GM12873 (cell line): ENCODE results near the gene IGSF9.

ENCODE experiments used
- TF ChIP-seq, protein P1 (sequence below): IDR thresholded peaks from 2 replicates; pipeline ENCODE4 v1.5.1; 2012; ENCODE audit warnings: low read depth, mild to moderate bottlenecking, moderate library complexity, low read length, control low read depth; ENCODE audit not compliant: insufficient read depth; ENCODE audit errors: missing control alignments

The IGSF9 gene

DNA sequence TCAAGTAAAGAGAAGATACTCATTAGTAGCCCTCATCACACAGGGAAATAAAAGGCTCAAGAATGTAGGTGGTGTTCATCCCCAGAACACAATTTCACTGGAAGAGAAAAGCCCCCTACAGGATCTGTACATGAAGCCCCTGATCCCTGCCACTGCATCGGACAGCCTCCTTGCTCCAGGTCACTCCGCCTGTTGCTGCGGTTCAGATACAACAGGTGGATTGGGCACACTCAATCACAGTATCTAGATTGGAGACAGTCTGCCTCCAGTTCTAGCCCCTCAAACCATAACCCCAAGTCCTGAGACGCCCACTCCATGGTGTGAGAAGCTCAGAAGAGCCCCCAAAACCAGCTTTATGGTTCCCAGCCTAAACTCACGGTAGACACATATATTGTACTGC is 7.5 kb upstream of the IGSF9 start:
- TF ChIP-seq, protein P1, sequence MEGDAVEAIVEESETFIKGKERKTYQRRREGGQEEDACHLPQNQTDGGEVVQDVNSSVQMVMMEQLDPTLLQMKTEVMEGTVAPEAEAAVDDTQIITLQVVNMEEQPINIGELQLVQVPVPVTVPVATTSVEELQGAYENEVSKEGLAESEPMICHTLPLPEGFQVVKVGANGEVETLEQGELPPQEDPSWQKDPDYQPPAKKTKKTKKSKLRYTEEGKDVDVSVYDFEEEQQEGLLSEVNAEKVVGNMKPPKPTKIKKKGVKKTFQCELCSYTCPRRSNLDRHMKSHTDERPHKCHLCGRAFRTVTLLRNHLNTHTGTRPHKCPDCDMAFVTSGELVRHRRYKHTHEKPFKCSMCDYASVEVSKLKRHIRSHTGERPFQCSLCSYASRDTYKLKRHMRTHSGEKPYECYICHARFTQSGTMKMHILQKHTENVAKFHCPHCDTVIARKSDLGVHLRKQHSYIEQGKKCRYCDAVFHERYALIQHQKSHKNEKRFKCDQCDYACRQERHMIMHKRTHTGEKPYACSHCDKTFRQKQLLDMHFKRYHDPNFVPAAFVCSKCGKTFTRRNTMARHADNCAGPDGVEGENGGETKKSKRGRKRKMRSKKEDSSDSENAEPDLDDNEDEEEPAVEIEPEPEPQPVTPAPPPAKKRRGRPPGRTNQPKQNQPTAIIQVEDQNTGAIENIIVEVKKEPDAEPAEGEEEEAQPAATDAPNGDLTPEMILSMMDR = no peak

DNA sequence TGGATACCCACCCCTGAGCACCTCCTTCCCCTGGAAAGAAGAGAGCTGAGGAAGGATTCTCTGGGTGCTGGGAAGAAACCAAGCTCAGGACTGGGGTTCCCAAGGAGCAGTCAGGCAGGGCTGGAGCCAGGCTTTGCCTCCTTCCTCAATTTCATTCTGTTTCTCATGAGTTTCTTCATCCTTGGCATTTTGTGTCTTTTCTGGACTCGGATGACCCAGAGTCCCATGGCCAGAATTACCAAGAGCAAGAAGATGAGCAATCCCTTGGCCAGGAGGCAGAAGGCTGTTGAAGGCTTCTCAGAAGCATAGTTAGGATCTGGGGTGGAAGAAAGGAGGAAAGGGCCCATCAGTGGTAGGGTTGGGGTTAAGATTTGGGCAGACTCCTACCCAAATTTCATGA is 6.1 kb upstream of the IGSF9 start:
- TF ChIP-seq, protein P1 = no peak

DNA sequence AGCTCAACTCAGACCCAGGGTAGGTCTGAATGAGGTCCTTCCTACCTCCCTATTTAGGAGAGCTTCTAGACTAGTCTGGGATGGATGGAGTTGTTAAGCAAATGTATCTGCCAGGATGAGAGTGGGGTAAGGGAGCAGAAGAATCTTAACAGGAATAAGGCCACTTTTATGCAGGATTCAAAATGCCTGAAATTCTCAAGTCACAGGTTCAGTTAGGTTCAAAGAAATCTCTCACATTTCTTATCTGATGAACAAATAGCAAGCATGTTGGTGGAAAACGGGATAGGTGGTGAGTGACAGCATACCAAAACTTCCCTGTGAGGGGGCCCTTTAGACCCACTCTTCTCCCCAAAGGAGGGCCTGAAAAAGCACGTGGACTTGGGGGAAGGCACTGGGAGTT is 5.6 kb upstream of the IGSF9 start:
- TF ChIP-seq, protein P1 = no peak

DNA sequence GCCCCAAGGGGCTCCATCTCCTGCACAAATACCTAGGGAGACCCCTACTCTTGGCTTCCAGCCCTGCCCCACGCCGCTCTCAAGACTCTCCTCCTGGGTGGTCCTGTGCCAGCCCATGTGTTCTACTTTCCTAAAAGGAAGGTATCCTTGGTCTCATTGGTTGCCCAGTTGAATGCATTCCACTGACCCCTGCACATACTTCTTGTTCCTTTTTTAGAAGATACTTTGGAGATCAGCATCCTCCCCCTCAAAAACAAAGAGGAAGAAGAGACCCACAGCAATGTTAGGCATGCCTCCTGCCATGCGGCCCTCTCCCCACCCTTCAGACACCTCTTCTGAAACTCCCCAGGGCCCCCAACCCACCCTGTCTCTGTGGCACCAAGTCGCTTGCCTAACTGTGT is 4.6 kb upstream of the IGSF9 start:
- TF ChIP-seq, protein P1 = no peak

DNA sequence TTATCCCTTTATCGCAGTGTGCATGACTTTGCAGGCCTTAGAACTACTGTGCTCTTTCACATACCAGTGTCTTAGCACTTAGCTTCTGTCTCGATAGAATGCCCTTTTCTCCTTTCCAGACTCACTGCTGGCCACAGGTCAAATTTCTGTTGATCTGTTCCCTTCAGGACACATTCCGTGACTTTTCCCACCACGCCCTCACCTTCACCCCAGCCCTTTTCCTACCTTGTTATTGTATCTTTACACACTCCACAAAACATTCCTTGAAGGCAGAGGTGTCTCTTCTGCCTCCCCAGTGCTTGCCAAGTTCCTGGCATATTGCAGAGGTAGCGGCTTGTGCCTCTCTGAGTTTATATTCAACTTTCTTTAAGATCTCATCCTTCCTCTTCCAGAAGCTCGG is 3.7 kb upstream of the IGSF9 start:
- TF ChIP-seq, protein P1 = no peak

DNA sequence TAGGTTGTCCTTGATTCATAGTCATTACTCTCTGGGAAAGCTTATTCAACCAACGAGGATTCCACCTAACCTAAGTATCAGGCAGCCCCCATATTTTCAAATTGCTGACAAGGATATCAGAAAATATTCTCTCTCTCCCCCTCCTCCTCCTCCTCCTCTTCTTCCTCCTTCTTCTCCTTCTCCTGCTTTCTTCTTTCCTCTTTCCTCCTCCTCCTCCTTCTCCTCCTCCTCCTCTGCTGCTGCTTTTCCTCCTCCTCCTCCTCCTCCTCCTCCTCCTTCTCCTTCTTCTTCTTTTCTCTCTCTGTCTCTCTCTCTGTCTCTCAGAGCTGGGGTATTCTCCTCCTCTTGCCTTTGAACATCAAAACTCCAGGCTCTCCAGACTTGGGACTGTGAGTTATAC is 2.5 kb upstream of the IGSF9 start:
- TF ChIP-seq, protein P1 = no peak

DNA sequence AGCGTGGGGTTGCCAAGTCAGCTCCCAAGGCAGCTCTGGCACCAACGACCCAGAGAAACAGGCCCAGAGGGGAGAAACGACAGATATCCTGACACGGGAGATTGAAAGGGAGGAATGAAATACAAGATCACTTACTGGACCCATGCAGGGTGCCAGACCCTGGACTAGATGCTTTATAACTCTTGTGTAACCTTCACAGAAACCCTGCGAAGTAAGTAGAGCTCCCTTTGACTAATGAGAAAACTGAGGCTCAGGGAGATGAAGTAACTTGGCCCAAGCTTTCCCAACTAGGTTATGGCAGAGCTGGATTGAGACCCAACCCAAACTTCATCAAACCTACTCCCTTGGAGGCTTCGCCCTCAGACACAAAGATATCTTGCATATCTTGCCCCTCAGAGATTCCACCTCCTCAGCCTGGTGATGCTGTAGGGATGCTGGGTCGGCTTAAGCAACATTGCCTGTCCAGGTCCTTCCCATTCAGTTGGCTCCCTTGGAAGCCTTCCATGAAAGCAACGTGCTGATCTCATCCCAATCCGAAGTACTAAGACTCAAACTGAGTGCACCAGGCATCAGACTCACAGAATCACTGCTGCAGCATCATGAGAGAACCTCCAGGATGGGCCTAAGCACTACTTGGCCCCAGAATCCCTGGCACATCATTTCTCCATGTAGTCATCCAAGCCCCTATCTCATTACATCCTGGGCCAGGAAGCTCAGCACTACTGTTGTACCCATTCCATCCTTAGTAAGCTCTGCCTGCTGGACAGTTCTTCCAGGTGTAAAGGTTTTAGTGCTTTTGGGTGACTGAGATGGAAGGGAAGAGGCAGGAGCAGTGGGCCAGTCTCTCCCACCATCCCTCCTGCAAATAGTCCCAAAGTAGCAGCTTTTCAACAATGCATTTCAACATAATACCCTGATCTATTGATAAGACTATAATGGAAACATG is 1.1 kb upstream of the IGSF9 start:
- TF ChIP-seq, protein P1 = no peak
